Suppressor macrophage treated with lipopolysaccharide for 1 hour (primary cell): Measurements from ENCODE around the gene TTYH2.

ENCODE experiments used
- DNase-seq, 3 donors: peaks; one replicate each; pipeline ENCODE4 v3.0.0-alpha.2; 2020 to 2022

Gene TTYH2

GRCh38 chr17:74215342-74215727, 2.0 kb downstream of the TTYH2 start:
- DNase-seq = no peak

GRCh38 chr17:74216505-74216904, 3.1 kb downstream of the TTYH2 start:
- no peak for DNase-seq

- peak; percentile 59 to 74 (median 61) for DNase-seq
Measured at GRCh38 chr17:74217037-74217730, 3.8 kb downstream of the TTYH2 start.

GRCh38 chr17:74217888-74218287, 4.5 kb downstream of the TTYH2 start:
- no peak for DNase-seq

- DNase-seq = no peak
Measured at GRCh38 chr17:74218436-74218835, 5.1 kb downstream of the TTYH2 start.

- peak; percentile 32 to 41 (median 39) for DNase-seq
Measured at GRCh38 chr17:74219576-74220133, 6.3 kb downstream of the TTYH2 start.

GRCh38 chr17:74220219-74220618, 6.8 kb downstream of the TTYH2 start:
- DNase-seq = no peak

GRCh38 chr17:74220946-74221818, 7.8 kb downstream of the TTYH2 start:
- no peak for DNase-seq

- DNase-seq = no peak
Measured at GRCh38 chr17:74222399-74222798, 9.0 kb downstream of the TTYH2 start.

- DNase-seq = no peak
Measured at GRCh38 chr17:74223901-74224300, 10.5 kb downstream of the TTYH2 start.

GRCh38 chr17:74224959-74225725, 11.8 kb downstream of the TTYH2 start:
- DNase-seq = no peak

GRCh38 chr17:74226252-74226651, 12.9 kb downstream of the TTYH2 start:
- peak; percentile 74 to 87 (median 77) for DNase-seq

- DNase-seq = no peak
Measured at GRCh38 chr17:74227271-74228080, 14.1 kb downstream of the TTYH2 start.

GRCh38 chr17:74228306-74228978, 15.1 kb downstream of the TTYH2 start:
- DNase-seq = no peak

- DNase-seq = no peak
Measured at GRCh38 chr17:74230896-74231295, 17.5 kb downstream of the TTYH2 start.

- peak; percentile 58 to 81 (median 73) for DNase-seq
Measured at GRCh38 chr17:74231928-74232907, 18.8 kb downstream of the TTYH2 start.

GRCh38 chr17:74233937-74234336, 20.6 kb downstream of the TTYH2 start:
- no peak for DNase-seq

- DNase-seq = peak; percentile 43 to 78 (median 67)
Measured at GRCh38 chr17:74234486-74234885, 21.1 kb downstream of the TTYH2 start.

GRCh38 chr17:74235040-74235581, 21.7 kb downstream of the TTYH2 start:
- peak; percentile 71 to 78 (median 72) for DNase-seq

- no peak for DNase-seq
Measured at GRCh38 chr17:74235911-74236371, 22.6 kb downstream of the TTYH2 start.
